ENCODE results near the gene AKAP12. TPM values are rescaled to one million over a fixed set of nuclear protein-coding genes. Genes with fewer than 3 reads are reported as not detected.

AKAP12 gene
- total and polyA plus RNA-seq, 2 donors from 2014 or later: 10.2 to 84.6 TPM

DNA sequence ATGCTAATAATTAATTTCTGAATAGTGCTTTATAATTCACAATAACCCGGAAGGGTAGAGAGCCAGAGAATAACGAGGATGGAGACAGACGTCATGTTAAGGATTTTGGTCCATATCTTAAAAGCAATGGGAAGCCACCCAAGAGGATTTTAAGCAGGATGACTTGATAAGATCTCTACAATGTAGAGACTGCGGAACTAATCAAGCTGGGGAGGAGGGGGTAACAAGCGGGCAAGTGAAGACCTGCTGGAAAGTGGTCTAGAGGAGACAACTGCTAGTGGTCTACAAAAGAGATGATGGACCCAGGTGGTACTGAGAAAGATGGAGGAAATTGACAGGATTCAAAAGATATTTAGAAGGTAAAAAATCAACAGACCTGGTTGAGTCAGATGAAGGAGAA lies 144.4 kb downstream of the AKAP12 start:
- DNase-seq (no peak), FAIRE-seq (no peak)
- Histone ChIP-seq H3K27ac (ENCODE audit: low read depth in 2 of 2, low read length in 2 of 2) (no peak overlapping the region), H3K36me3 (ENCODE audit: control insufficient read depth in 2 of 3, insufficient read depth in 3 of 3, low read length in 3 of 3) (no peaks in the 10 kb centered on the region), H3K9me3 (ENCODE audit: control insufficient read depth in 2 of 3, insufficient read depth in 1 of 3, low read length in 3 of 3) (no peaks in the 10 kb centered on the region), H3K4me1 (ENCODE audit: control insufficient read depth in 2 of 3, insufficient read depth in 2 of 3, low read depth in 1 of 3, low read length in 3 of 3) (peaks cover 0 to 9% (median 2%) of the 10 kb centered on the region in 3 donors), H3K4me3 (ENCODE audit: low read length in 3 of 3) (no peak overlapping the region), H3K27me3 (ENCODE audit: control insufficient read depth, insufficient read depth, low read length) (no peaks in the 10 kb centered on the region), H3K9ac (ENCODE audit: low read length in 3 of 3) (no peak overlapping the region)
- TF ChIP-seq, protein P1, sequence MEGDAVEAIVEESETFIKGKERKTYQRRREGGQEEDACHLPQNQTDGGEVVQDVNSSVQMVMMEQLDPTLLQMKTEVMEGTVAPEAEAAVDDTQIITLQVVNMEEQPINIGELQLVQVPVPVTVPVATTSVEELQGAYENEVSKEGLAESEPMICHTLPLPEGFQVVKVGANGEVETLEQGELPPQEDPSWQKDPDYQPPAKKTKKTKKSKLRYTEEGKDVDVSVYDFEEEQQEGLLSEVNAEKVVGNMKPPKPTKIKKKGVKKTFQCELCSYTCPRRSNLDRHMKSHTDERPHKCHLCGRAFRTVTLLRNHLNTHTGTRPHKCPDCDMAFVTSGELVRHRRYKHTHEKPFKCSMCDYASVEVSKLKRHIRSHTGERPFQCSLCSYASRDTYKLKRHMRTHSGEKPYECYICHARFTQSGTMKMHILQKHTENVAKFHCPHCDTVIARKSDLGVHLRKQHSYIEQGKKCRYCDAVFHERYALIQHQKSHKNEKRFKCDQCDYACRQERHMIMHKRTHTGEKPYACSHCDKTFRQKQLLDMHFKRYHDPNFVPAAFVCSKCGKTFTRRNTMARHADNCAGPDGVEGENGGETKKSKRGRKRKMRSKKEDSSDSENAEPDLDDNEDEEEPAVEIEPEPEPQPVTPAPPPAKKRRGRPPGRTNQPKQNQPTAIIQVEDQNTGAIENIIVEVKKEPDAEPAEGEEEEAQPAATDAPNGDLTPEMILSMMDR (IDR thresholded peaks at IDR 0.05; ENCODE audit: borderline replicate concordance, extremely low read depth, insufficient read depth): no peak
- intact Hi-C loops (cut with DNase I): no loop called here

DNA sequence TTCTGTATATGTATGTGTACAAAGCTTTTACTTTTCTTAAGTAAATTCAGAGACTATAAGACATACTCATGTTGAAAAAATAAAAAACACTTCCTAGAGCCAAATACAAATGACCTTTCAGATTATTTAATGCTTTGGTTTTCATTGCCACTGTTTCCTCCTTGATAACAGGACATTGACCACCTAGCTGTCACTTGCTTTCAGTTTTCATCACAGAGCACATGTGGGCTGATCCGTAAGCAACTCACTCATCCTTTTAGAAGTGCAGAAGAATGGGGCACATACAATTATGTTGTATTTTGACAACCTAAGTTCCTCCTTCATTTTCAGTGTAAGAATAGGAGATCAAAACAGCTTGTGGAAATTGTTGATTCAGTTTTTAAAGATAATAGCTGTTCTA lies 145.4 kb downstream of the AKAP12 start:
- H3K9ac ChIP-seq (ENCODE audit: low read length in 3 of 3): no peak overlapping the region
- H3K27ac ChIP-seq (ENCODE audit: low read depth in 2 of 2, low read length in 2 of 2): no peak overlapping the region

DNA sequence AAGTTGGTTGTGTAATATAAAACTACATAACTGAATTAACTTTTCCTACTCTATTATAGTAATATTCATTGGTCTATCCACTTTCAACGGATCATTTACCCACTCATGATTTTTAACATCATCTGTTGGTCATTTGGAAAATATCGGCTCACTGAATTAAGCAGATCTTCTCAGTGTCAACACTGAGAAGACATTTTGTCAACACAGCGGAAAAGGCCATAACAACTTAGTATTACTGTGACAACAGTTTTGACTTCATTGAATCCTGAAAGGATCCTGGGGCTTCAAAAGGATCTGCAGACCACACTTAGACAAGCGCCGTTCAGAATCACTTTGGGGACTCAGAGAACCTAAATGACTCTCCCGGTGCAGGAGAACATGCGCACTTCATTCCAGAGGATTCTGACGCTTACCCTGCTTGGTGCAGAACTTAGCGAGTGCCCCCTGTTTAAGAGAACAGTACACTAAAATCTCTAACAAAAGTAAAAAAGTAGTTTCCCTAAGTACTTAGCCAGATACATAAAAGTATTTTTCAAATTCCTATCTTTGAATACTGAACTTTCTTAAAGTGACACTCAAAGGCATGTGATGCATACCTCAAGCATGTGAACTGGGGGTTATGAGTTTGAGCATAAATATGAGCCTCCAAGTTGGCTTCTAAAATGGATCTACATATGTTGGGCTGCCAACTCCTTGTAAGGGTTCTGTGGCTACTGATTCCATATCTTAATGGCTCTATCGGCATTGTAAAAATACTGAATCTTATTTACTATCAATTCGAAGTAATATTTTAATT lies 147.6 kb downstream of the AKAP12 start:
- no peak overlapping the region for H3K27ac ChIP-seq (ENCODE audit: low read depth in 2 of 2, low read length in 2 of 2)
- no peak overlapping the region for H3K9ac ChIP-seq (ENCODE audit: low read length in 3 of 3)
- no peaks in the 10 kb centered on the region for H3K36me3 ChIP-seq (ENCODE audit: control insufficient read depth in 2 of 3, insufficient read depth in 3 of 3, low read length in 3 of 3)
- DNase-seq (no peak), FAIRE-seq (no peak)
- H3K9me3 ChIP-seq (ENCODE audit: control insufficient read depth in 2 of 3, insufficient read depth in 1 of 3, low read length in 3 of 3): no peaks in the 10 kb centered on the region
- H3K4me1 ChIP-seq (ENCODE audit: control insufficient read depth in 2 of 3, insufficient read depth in 2 of 3, low read depth in 1 of 3, low read length in 3 of 3): peaks cover 0 to 13% (median 6%) of the 10 kb centered on the region in 3 donors
- no peaks in the 10 kb centered on the region for H3K27me3 ChIP-seq (ENCODE audit: control insufficient read depth, insufficient read depth, low read length)
- TF ChIP-seq, protein P1 (IDR thresholded peaks at IDR 0.05; ENCODE audit: borderline replicate concordance, extremely low read depth, insufficient read depth): no peak
- intact Hi-C loops (cut with DNase I): no loop called here
- no peak overlapping the region for H3K4me3 ChIP-seq (ENCODE audit: low read length in 3 of 3)

More for the DNA sequence above, 145.4 kb downstream of the AKAP12 start:
- TF ChIP-seq, protein P1 (IDR thresholded peaks at IDR 0.05; ENCODE audit: borderline replicate concordance, extremely low read depth, insufficient read depth): no peak
- intact Hi-C loops (cut with DNase I): no loop called here
- Histone ChIP-seq H3K4me3 (ENCODE audit: low read length in 3 of 3) (no peak overlapping the region), H3K9me3 (ENCODE audit: control insufficient read depth in 2 of 3, insufficient read depth in 1 of 3, low read length in 3 of 3) (no peaks in the 10 kb centered on the region), H3K27me3 (ENCODE audit: control insufficient read depth, insufficient read depth, low read length) (no peaks in the 10 kb centered on the region), H3K36me3 (ENCODE audit: control insufficient read depth in 2 of 3, insufficient read depth in 3 of 3, low read length in 3 of 3) (no peaks in the 10 kb centered on the region), H3K4me1 (ENCODE audit: control insufficient read depth in 2 of 3, insufficient read depth in 2 of 3, low read depth in 1 of 3, low read length in 3 of 3) (peaks cover 0 to 11% (median 2%) of the 10 kb centered on the region in 3 donors)
- FAIRE-seq (no peak), DNase-seq (no peak)

Measured in kidney (tissue), 14 donors.